ENCODE measurements around the gene PLXDC1. TPM values are rescaled to one million over a fixed set of nuclear protein-coding genes. Genes with fewer than 3 reads are reported as not detected.

PLXDC1 gene
- total and polyA plus RNA-seq, 3 experiments from 2014 or later: 2.5 to 10.3 (median 2.9) TPM

- Mint-ChIP-seq H3K36me3 (no peaks in the 10 kb centered on the region), H3K27me3 (peaks cover 0 to 1% of the 10 kb centered on the region in 2 donors), H3K27ac (peak overlapping the region in 1 of 8 donors; percentile 79), H3K4me1 (peaks cover 0 to 4% (median 0%) of the 10 kb centered on the region in 3 donors), H3K9me3 (no peaks in the 10 kb centered on the region), H3K4me3 (no peak overlapping the region)
- Histone ChIP-seq H3K27me3 (ENCODE audit: insufficient read depth, low read length, poor library complexity, severe bottlenecking) (no peaks in the 10 kb centered on the region), H3K9me3 (ENCODE audit: low read length) (no peaks in the 10 kb centered on the region), H3K36me3 (ENCODE audit: insufficient read depth, low read length) (no peaks in the 10 kb centered on the region), H3K27ac (ENCODE audit: low read depth, low read length) (no peak overlapping the region), H3K4me1 (ENCODE audit: insufficient read depth, low read length) (no peaks in the 10 kb centered on the region), H3K4me3 (ENCODE audit: low read length) (no peak overlapping the region)
- POLR2A ChIA-PET: no interaction called here
- CTCF ChIA-PET: interaction anchor here (1.6 kb wide), 1 partner anchor 16 kb away, joined by 6 read pairs; no protein-coding TSS in a partner anchor
- no peak for DNase-seq
Observed at GRCh38 chr17:39108461-39109375, 42.7 kb downstream of the PLXDC1 start.

DNA sequence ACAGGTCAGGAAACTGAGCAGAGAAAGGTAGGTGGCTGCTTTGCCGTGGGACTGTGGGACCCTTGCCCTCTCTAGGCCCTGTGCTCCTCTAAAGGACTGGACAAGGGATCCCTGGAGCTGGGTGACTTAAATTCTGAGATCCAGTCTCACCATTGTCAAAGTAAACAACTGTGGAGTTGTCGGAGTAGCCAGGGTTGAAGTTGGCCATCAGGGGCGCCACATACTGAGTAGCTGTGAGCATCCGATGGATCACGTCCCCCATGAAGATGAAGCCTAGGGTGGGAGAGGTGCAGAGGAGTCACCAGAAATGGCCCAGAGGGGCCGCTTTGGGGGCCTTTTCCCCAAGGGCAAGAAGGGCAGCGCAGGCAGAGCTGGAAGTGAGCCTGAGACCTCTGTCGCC is 43.5 kb downstream of the PLXDC1 start:
- CTCF ChIA-PET: interaction anchor here (1.6 kb wide), 1 partner anchor 15 kb away, joined by 6 read pairs; no protein-coding TSS in a partner anchor
- no peaks in the 10 kb centered on the region for H3K9me3 Mint-ChIP-seq
- POLR2A ChIA-PET: no interaction called here

GRCh38 chr17:39107155-39107554 is 44.3 kb downstream of the PLXDC1 start:
- CTCF ChIA-PET: interaction anchor here (1.6 kb wide), 1 partner anchor 14 kb away, joined by 6 read pairs; no protein-coding TSS in a partner anchor
- Histone ChIP-seq H3K9me3 (ENCODE audit: low read length) (no peaks in the 10 kb centered on the region), H3K4me3 (ENCODE audit: low read length) (no peak overlapping the region), H3K27me3 (ENCODE audit: insufficient read depth, low read length, poor library complexity, severe bottlenecking) (no peaks in the 10 kb centered on the region), H3K4me1 (ENCODE audit: insufficient read depth, low read length) (peaks cover 6% of the 10 kb centered on the region), H3K36me3 (ENCODE audit: insufficient read depth, low read length) (no peaks in the 10 kb centered on the region), H3K27ac (ENCODE audit: low read depth, low read length) (no peak overlapping the region)
- H3K27ac Mint-ChIP-seq: peak overlapping the region in 2 of 8 donors; percentile 19 to 46
- peaks cover 5 to 7% (median 7%) of the 10 kb centered on the region in 3 donors for H3K4me1 Mint-ChIP-seq
- H3K9me3 Mint-ChIP-seq: no peaks in the 10 kb centered on the region
- no peaks in the 10 kb centered on the region for H3K36me3 Mint-ChIP-seq
- peaks cover 0 to 1% of the 10 kb centered on the region in 2 donors for H3K27me3 Mint-ChIP-seq
- POLR2A ChIA-PET: no interaction called here
- H3K4me3 Mint-ChIP-seq: no peak overlapping the region
- DNase-seq: no peak

More for the DNA sequence above, 43.5 kb downstream of the PLXDC1 start:
- H3K4me1 Mint-ChIP-seq: peaks cover 0 to 4% (median 0%) of the 10 kb centered on the region in 3 donors
- peaks cover 0 to 1% of the 10 kb centered on the region in 2 donors for H3K27me3 Mint-ChIP-seq
- no peak for DNase-seq
- no peaks in the 10 kb centered on the region for H3K27me3 ChIP-seq (ENCODE audit: insufficient read depth, low read length, poor library complexity, severe bottlenecking)
- H3K36me3 ChIP-seq (ENCODE audit: insufficient read depth, low read length): no peaks in the 10 kb centered on the region
- H3K27ac ChIP-seq (ENCODE audit: low read depth, low read length): no peak overlapping the region
- no peaks in the 10 kb centered on the region for H3K4me1 ChIP-seq (ENCODE audit: insufficient read depth, low read length)
- H3K9me3 ChIP-seq (ENCODE audit: low read length): no peaks in the 10 kb centered on the region
- H3K4me3 Mint-ChIP-seq: no peak overlapping the region
- H3K27ac Mint-ChIP-seq: peak overlapping the region in 2 of 8 donors; percentile 52 to 66
- no peaks in the 10 kb centered on the region for H3K36me3 Mint-ChIP-seq
- no peak overlapping the region for H3K4me3 ChIP-seq (ENCODE audit: low read length)

DNA sequence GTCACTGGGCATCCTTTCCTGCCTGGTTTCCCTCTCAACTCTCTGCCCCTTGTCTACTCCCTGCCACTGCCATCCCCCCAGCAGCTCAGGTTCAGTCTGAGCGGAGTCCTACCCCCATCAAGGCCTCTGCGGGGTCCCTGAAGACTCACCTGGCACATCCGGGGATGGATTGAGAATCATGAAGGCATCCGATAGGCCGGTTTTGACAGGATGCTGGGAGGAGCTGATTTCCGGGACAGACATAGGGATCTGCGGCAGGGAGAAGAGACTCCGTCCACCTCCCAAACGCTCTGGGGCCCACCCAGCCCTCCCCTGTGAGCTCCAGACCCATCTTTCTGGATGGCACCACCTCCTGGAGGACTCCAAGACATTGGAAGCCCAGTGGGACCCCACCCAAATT is 45.7 kb downstream of the PLXDC1 start:
- Histone ChIP-seq H3K9me3 (ENCODE audit: low read length) (no peaks in the 10 kb centered on the region), H3K4me3 (ENCODE audit: low read length) (no peak overlapping the region), H3K27me3 (ENCODE audit: insufficient read depth, low read length, poor library complexity, severe bottlenecking) (no peaks in the 10 kb centered on the region), H3K4me1 (ENCODE audit: insufficient read depth, low read length) (peaks cover 21% of the 10 kb centered on the region), H3K36me3 (ENCODE audit: insufficient read depth, low read length) (no peaks in the 10 kb centered on the region), H3K27ac (ENCODE audit: low read depth, low read length) (no peak overlapping the region)
- Mint-ChIP-seq H3K4me1 (peaks cover 8 to 15% (median 9%) of the 10 kb centered on the region in 3 donors), H3K4me3 (no peak overlapping the region), H3K36me3 (no peaks in the 10 kb centered on the region), H3K9me3 (no peaks in the 10 kb centered on the region), H3K27me3 (peaks cover 0 to 1% of the 10 kb centered on the region in 2 donors), H3K27ac (peak overlapping the region in 1 of 8 donors; percentile 79)
- ChIA-PET POLR2A (no interaction called here), CTCF (no interaction called here)
- DNase-seq: no peak

- ChIA-PET POLR2A (no interaction called here), CTCF (no interaction called here)
- Histone ChIP-seq H3K27me3 (ENCODE audit: insufficient read depth, low read length, poor library complexity, severe bottlenecking) (no peaks in the 10 kb centered on the region), H3K9me3 (ENCODE audit: low read length) (no peaks in the 10 kb centered on the region), H3K4me1 (ENCODE audit: insufficient read depth, low read length) (peaks cover 29% of the 10 kb centered on the region), H3K4me3 (ENCODE audit: low read length) (no peak overlapping the region), H3K27ac (ENCODE audit: low read depth, low read length) (no peak overlapping the region), H3K36me3 (ENCODE audit: insufficient read depth, low read length) (no peaks in the 10 kb centered on the region)
- Mint-ChIP-seq H3K27ac (peak overlapping the region in 2 of 8 donors; percentile 27 to 42), H3K4me3 (no peak overlapping the region), H3K4me1 (peaks cover 8 to 19% (median 9%) of the 10 kb centered on the region in 3 donors), H3K27me3 (peaks cover 0 to 1% of the 10 kb centered on the region in 2 donors), H3K9me3 (no peaks in the 10 kb centered on the region), H3K36me3 (no peaks in the 10 kb centered on the region)
- DNase-seq: no peak
Observed at GRCh38 chr17:39104657-39105056, 46.8 kb downstream of the PLXDC1 start.

GRCh38 chr17:39104046-39104445 is 47.4 kb downstream of the PLXDC1 start:
- Histone ChIP-seq H3K4me1 (ENCODE audit: insufficient read depth, low read length) (peaks cover 35% of the 10 kb centered on the region), H3K36me3 (ENCODE audit: insufficient read depth, low read length) (no peaks in the 10 kb centered on the region), H3K4me3 (ENCODE audit: low read length) (no peak overlapping the region), H3K27ac (ENCODE audit: low read depth, low read length) (no peak overlapping the region), H3K9me3 (ENCODE audit: low read length) (no peaks in the 10 kb centered on the region), H3K27me3 (ENCODE audit: insufficient read depth, low read length, poor library complexity, severe bottlenecking) (no peaks in the 10 kb centered on the region)
- Mint-ChIP-seq H3K4me3 (no peak overlapping the region), H3K36me3 (no peaks in the 10 kb centered on the region), H3K4me1 (peaks cover 8 to 25% (median 9%) of the 10 kb centered on the region in 3 donors), H3K27me3 (peaks cover 0 to 1% of the 10 kb centered on the region in 2 donors), H3K27ac (peak overlapping the region in 1 of 8 donors; percentile 27), H3K9me3 (no peaks in the 10 kb centered on the region)
- POLR2A ChIA-PET: no interaction called here
- no peak for DNase-seq
- CTCF ChIA-PET: no interaction called here

- peaks cover 64% of the 10 kb centered on the region for H3K4me1 ChIP-seq (ENCODE audit: insufficient read depth, low read length)
- no peak overlapping the region for H3K27ac ChIP-seq (ENCODE audit: low read depth, low read length)
- H3K4me3 ChIP-seq (ENCODE audit: low read length): no peak overlapping the region
- Mint-ChIP-seq H3K4me1 (peaks cover 29 to 50% (median 32%) of the 10 kb centered on the region in 3 donors), H3K27me3 (no peaks in the 10 kb centered on the region), H3K9me3 (no peaks in the 10 kb centered on the region), H3K4me3 (no peak overlapping the region), H3K36me3 (no peaks in the 10 kb centered on the region), H3K27ac (peak overlapping the region in 2 of 8 donors; percentile 12 to 17)
- ChIA-PET CTCF (interaction anchor here (4.8 kb wide), 1 partner anchor 52 kb away, joined by 17 read pairs; the partner anchor contains the start of gene PLXDC1), POLR2A (no interaction called here)
- H3K36me3 ChIP-seq (ENCODE audit: insufficient read depth, low read length): no peaks in the 10 kb centered on the region
- no peaks in the 10 kb centered on the region for H3K9me3 ChIP-seq (ENCODE audit: low read length)
- no peaks in the 10 kb centered on the region for H3K27me3 ChIP-seq (ENCODE audit: insufficient read depth, low read length, poor library complexity, severe bottlenecking)
- no peak for DNase-seq
Observed at GRCh38 chr17:39101091-39101490, 50.3 kb downstream of the PLXDC1 start.

DNA sequence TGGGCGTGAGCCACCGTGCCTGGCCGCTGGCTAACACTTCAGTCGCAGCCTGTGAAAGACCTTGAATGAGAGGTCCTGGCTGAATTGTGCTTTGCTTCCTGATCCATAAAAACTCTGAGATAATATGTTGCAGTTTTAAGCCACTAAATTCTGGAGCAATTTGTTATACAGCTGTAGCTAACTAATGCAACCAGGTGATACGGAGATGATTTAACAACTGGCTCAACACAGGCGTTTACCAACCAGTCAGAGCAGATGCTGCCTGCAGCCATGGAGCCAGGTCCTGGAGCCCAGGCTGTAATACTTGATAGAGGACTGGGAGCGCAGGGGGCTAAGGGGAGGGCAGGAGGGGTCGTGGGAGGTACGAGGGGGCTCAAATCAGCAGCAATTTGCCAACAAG is 50.9 kb downstream of the PLXDC1 start:
- Mint-ChIP-seq H3K27me3 (no peaks in the 10 kb centered on the region), H3K4me3 (no peak overlapping the region)

More for the DNA sequence above, 50.9 kb downstream of the PLXDC1 start:
- no peaks in the 10 kb centered on the region for H3K9me3 ChIP-seq (ENCODE audit: low read length)
- Mint-ChIP-seq H3K4me1 (peaks cover 32 to 56% (median 37%) of the 10 kb centered on the region in 3 donors), H3K9me3 (no peaks in the 10 kb centered on the region), H3K27ac (no peak overlapping the region), H3K36me3 (no peaks in the 10 kb centered on the region)
- no peak for DNase-seq
- H3K4me1 ChIP-seq (ENCODE audit: insufficient read depth, low read length): peaks cover 69% of the 10 kb centered on the region
- POLR2A ChIA-PET: no interaction called here
- H3K36me3 ChIP-seq (ENCODE audit: insufficient read depth, low read length): no peaks in the 10 kb centered on the region
- H3K4me3 ChIP-seq (ENCODE audit: low read length): no peak overlapping the region
- H3K27me3 ChIP-seq (ENCODE audit: insufficient read depth, low read length, poor library complexity, severe bottlenecking): no peaks in the 10 kb centered on the region
- H3K27ac ChIP-seq (ENCODE audit: low read depth, low read length): no peak overlapping the region
- CTCF ChIA-PET: interaction anchor here (0.8 to 4.8 kb wide), 2 partner anchors 52 to 117 kb away, joined by 3 to 17 read pairs; partner anchors contain the start of gene PLXDC1

All from CD8-positive, alpha-beta memory T cell (primary cell).